ENCODE results near the gene ORC6.

DNA sequence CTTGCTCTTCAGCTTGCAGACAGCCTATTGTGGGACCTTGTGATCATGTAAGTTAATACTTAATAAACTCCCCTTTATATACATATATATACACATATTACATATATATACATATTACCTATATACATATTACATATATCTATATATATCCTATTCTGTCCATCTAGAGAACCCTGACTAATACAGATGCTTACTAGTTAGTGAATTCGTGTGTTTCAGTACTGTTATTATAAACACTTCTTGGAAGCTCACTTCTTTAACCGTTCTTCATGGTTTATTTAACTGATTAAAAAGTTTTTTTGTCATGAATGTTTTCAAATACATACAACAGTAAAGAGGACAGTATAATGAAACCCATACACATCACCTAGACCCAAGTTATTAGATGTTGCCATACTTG, 12.6 kb downstream of the ORC6 start:
- TF ChIP-seq, protein P1, sequence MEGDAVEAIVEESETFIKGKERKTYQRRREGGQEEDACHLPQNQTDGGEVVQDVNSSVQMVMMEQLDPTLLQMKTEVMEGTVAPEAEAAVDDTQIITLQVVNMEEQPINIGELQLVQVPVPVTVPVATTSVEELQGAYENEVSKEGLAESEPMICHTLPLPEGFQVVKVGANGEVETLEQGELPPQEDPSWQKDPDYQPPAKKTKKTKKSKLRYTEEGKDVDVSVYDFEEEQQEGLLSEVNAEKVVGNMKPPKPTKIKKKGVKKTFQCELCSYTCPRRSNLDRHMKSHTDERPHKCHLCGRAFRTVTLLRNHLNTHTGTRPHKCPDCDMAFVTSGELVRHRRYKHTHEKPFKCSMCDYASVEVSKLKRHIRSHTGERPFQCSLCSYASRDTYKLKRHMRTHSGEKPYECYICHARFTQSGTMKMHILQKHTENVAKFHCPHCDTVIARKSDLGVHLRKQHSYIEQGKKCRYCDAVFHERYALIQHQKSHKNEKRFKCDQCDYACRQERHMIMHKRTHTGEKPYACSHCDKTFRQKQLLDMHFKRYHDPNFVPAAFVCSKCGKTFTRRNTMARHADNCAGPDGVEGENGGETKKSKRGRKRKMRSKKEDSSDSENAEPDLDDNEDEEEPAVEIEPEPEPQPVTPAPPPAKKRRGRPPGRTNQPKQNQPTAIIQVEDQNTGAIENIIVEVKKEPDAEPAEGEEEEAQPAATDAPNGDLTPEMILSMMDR (optimal IDR thresholded peaks at IDR 0.05 in 1 of 3, IDR thresholded peaks at IDR 0.05 in 1 of 3, conservative IDR thresholded peaks at IDR 0.05 in 1 of 3; ENCODE audit: extremely low read depth in 1 of 3, insufficient read depth in 2 of 3, low read length in 3 of 3): no peak
- TF ChIP-seq EZH2 (IDR thresholded peaks at IDR 0.05; ENCODE audit: low read length): no peak
